Aorta (tissue), 5 donors: ENCODE measurements around the gene LILRA2. TPM values are rescaled to one million over a fixed set of nuclear protein-coding genes. Genes with fewer than 3 reads are reported as not detected.
"Not testable (repeated sequence)": the region's sequence is repeated elsewhere in the genome, so short reads cannot be mapped to it uniquely, and the experiment has no call there.

Experiments used
- ATAC-seq: fragments of 200-7000 bp; cut with Tn5 transposase; one replicate; pipeline ENCODE4 v1.9.1; 2022; ENCODE audit warnings: moderate library complexity; ENCODE audit not compliant: low FRiP score
- DNase-seq, 2 donors: peaks; one replicate each; pipeline ENCODE4 v3.0.0-alpha.2; 2020
- H3K27ac ChIP-seq, 2 donors: one replicate each; pipeline ENCODE4 v1.5.1; 2013; ENCODE audit warnings: low read length in 2 of 2, mild to moderate bottlenecking in 2 of 2, moderate library complexity in 2 of 2, control low read depth in 1 of 2, inconsistent platforms in 1 of 2, low read depth in 1 of 2
- H3K27me3 ChIP-seq, 2 donors: one replicate each; pipeline ENCODE4 v1.6.1; 2013; ENCODE audit warnings: control low read depth in 1 of 2, low read length in 1 of 2, mild to moderate bottlenecking in 1 of 2, moderate library complexity in 1 of 2; ENCODE audit not compliant: insufficient read depth in 2 of 2, control insufficient read depth in 1 of 2
- H3K36me3 ChIP-seq, 2 donors: one replicate each; pipeline ENCODE4 v1.6.1; 2013; ENCODE audit warnings: control low read depth in 1 of 2, low read length in 1 of 2, mild to moderate bottlenecking in 1 of 2; ENCODE audit not compliant: insufficient read depth in 2 of 2, control insufficient read depth in 1 of 2
- H3K4me1 ChIP-seq, 2 donors: one replicate each; pipeline ENCODE4 v1.6.1; 2013; ENCODE audit warnings: low read length in 2 of 2, control low read depth in 1 of 2, mild to moderate bottlenecking in 1 of 2, moderate library complexity in 1 of 2; ENCODE audit not compliant: insufficient read depth in 2 of 2, control insufficient read depth in 1 of 2
- H3K4me3 ChIP-seq, 2 donors: one replicate each; pipeline ENCODE4 v1.5.1; 2013; ENCODE audit warnings: low read length in 2 of 2, control low read depth in 1 of 2, mild to moderate bottlenecking in 1 of 2
- H3K9me3 ChIP-seq: one replicate; pipeline ENCODE4 v1.6.1; 2013; ENCODE audit warnings: mild to moderate bottlenecking, low read length; ENCODE audit not compliant: control insufficient read depth
- WGBS, 2 donors: extraction: QIAGEN DNeasy Blood & Tissue Kit; methylation state at CpG; one replicate each; pipeline ENCODE4 v1.1.7; 2013; 5-methylcytosine and 5-hydroxymethylcytosine counted together
- intact Hi-C, 2 donors: fragments of 100-400 bp; cut with DNase I; formaldehyde crosslinking; loops; one replicate each; pipeline versions ENCODE4 v1.14.2 to v1.15.0; 2022
- polyA plus RNA-seq, 2 donors: library from polyadenylated mRNA; stranded (reverse); fragments of 200-250 nt; gene quantifications; one replicate each; pipeline ENCODE4 v1.2.3, GENCODE V29; 2013
- total RNA-seq, 2 donors: library from RNA; stranded (reverse); fragmentation: NEBNext Ultra II Directional; extraction: Animal tissue kit (Norgen Biotek cat#: 25700); gene quantifications; one replicate each; pipeline ENCODE4 v1.2.1, GENCODE V29; 2021
- donor health status: healthy with polysubstance abuse.
- donor health status: Bipolar disorder and iron deficiency.
- donor health status: DM: no; HTN: no; CAD: no.
- donor health status: DM: no; HTN: no; CAD: no.
- donor health status: DM: yes; HTN: yes; CAD: no.

Gene LILRA2
- total and polyA plus RNA-seq, 4 donors: 2.3 to 10.1 (median 3.6) TPM

DNA sequence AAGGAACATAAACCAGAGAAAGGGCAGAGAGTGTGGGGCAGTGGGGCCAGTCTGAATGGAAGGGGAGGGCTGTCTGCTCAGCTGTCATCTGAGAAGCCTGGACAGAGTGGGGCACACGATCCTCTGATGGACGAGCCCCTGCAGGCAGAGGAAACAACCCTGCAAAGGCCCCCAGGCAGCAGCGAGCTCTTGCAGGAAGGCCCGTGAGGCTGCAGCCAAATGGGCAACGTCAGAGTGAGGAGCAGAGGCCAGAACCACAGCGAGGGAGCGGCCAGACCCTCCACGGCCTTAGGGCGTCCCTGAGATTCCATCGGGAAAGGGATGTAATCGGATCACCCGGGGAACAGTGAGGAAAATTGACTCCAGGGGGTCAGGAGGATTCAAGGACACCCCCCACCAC lies 62.5 kb downstream of the LILRA2 start:
- WGBS, 2 donors: 7 to 11% methylated on average over 11 to 12 of the region's 12 CpGs
- intact Hi-C loops, H3K9me3 ChIP-seq, H3K36me3 ChIP-seq, ATAC-seq, H3K4me1 ChIP-seq, H3K27me3 ChIP-seq, DNase-seq, H3K27ac ChIP-seq, H3K4me3 ChIP-seq: not testable (repeated sequence)

GRCh38 chr19:54638683-54639082 lies 65.1 kb downstream of the LILRA2 start:
- intact Hi-C loops: no loop called here
- H3K27ac ChIP-seq: no peak overlapping the region
- 89 to 91% methylated on average over 18 of the region's 18 CpGs for WGBS, 2 donors
- H3K9me3 ChIP-seq: no peaks in the 10 kb centered on the region
- DNase-seq (no peak), ATAC-seq (no peak)
- no peaks in the 10 kb centered on the region for H3K36me3 ChIP-seq
- H3K4me1 ChIP-seq: no peaks in the 10 kb centered on the region
- H3K27me3 ChIP-seq: no peaks in the 10 kb centered on the region
- H3K4me3 ChIP-seq: no peak overlapping the region

Other genes starting within 250 kb of the LILRA2 start
- not detected for gene LILRA4, start 234.6 kb upstream of the LILRA2 start, total RNA-seq
- not detected for gene LILRA4, start 234.6 kb upstream of the LILRA2 start, polyA plus RNA-seq
- gene LAIR1, start 208.9 kb upstream of the LILRA2 start, total RNA-seq: 10 to 100 TPM; 27.4 to 78.4 TPM
- 10 to 100 TPM in 1 of 2 donors, 1 to 10 TPM in 1; 2.1 to 17.2 TPM for gene LAIR1, start 208.9 kb upstream of the LILRA2 start, polyA plus RNA-seq
- 1 to 10 TPM in 1 of 2 donors, under 1 TPM in 1; 0.94 to 2.2 TPM for gene TTYH1, start 158.3 kb upstream of the LILRA2 start, total RNA-seq
- gene TTYH1, start 158.3 kb upstream of the LILRA2 start, polyA plus RNA-seq: under 1 TPM in 1 of 2 donors, not detected in 1; 0.03 TPM
- 100 to 1,000 TPM; 166 to 274 TPM for gene LENG8, start 124.6 kb upstream of the LILRA2 start, total RNA-seq
- 100 to 1,000 TPM in 1 of 2 donors, 10 to 100 TPM in 1; 39.4 to 336 TPM for gene LENG8, start 124.6 kb upstream of the LILRA2 start, polyA plus RNA-seq
- 1 to 10 TPM; 5.4 to 7.4 TPM for gene LENG9, start 110.0 kb upstream of the LILRA2 start, total RNA-seq
- gene LENG9, start 110.0 kb upstream of the LILRA2 start, polyA plus RNA-seq: 1 to 10 TPM; 2.1 to 6.5 TPM
- gene CDC42EP5, start 100.5 kb upstream of the LILRA2 start, total RNA-seq: 10 to 100 TPM; 45.0 to 52.8 TPM
- gene CDC42EP5, start 100.5 kb upstream of the LILRA2 start, polyA plus RNA-seq: 10 to 100 TPM; 40.4 to 55.2 TPM
- gene LAIR2, start 71.0 kb upstream of the LILRA2 start, total RNA-seq: 1 to 10 TPM in 1 of 2 donors, under 1 TPM in 1; 0.52 to 2.4 TPM
- not detected for gene LAIR2, start 71.0 kb upstream of the LILRA2 start, polyA plus RNA-seq
- gene LILRA1, start 19.8 kb downstream of the LILRA2 start, total RNA-seq: 1 to 10 TPM; 1.4 to 2.0 TPM
- gene LILRA1, start 19.8 kb downstream of the LILRA2 start, polyA plus RNA-seq: under 1 TPM; 0.08 to 0.88 TPM
- gene LILRB1, start 56.7 kb downstream of the LILRA2 start, total RNA-seq: 10 to 100 TPM in 1 of 2 donors, 1 to 10 TPM in 1; 7.7 to 21.3 TPM
- gene LILRB1, start 56.7 kb downstream of the LILRA2 start, polyA plus RNA-seq: 1 to 10 TPM in 1 of 2 donors, under 1 TPM in 1; 0.61 to 6.3 TPM
- 10 to 100 TPM; 10.1 to 15.1 TPM for gene LILRB4, start 89.2 kb downstream of the LILRA2 start, total RNA-seq
- gene LILRB4, start 89.2 kb downstream of the LILRA2 start, polyA plus RNA-seq: 10 to 100 TPM in 1 of 2 donors, under 1 TPM in 1; 1.00 to 11.4 TPM
- gene KIR3DL3, start 150.7 kb downstream of the LILRA2 start, total RNA-seq: not detected
- not detected for gene KIR3DL3, start 150.7 kb downstream of the LILRA2 start, polyA plus RNA-seq
- gene KIR2DL3, start 164.7 kb downstream of the LILRA2 start, total RNA-seq: not detected
- gene KIR2DL3, start 164.7 kb downstream of the LILRA2 start, polyA plus RNA-seq: not detected
- not detected for gene KIR2DL1, start 196.0 kb downstream of the LILRA2 start, total RNA-seq
- not detected for gene KIR2DL1, start 196.0 kb downstream of the LILRA2 start, polyA plus RNA-seq
- gene KIR2DL4, start 229.8 kb downstream of the LILRA2 start, total RNA-seq: not detected
- gene KIR2DL4, start 229.8 kb downstream of the LILRA2 start, polyA plus RNA-seq: under 1 TPM in 1 of 2 donors, not detected in 1; 0.72 TPM
- not detected for gene KIR3DL1, start 242.7 kb downstream of the LILRA2 start, total RNA-seq
- not detected for gene KIR3DL1, start 242.7 kb downstream of the LILRA2 start, polyA plus RNA-seq